HG03175 (cell line): ENCODE results near the gene ZNF330.
"Not testable (repeated sequence)": the region's sequence is repeated elsewhere in the genome, so short reads cannot be mapped to it uniquely, and the experiment has no call there.

Experiments
- ATAC-seq: cut with Tn5 transposase; IDR thresholded peaks from one replicate; pipeline ENCODE4 v1.9.1; 2021; ENCODE audit warnings: mild to moderate bottlenecking, moderate library complexity; ENCODE audit not compliant: unreplicated experiment

ZNF330 gene

GRCh38 chr4:141220691-141221659, at the start of gene ZNF330:
ZNF330 (plus strand) TSS chr4:141220895; CDS start chr4:141222372, 1,477 bp downstream.
- ATAC-seq = peak; percentile 87

GRCh38 chr4:141174457-141174856, 46.2 kb upstream of the ZNF330 start:
- no peak for ATAC-seq

- no peak for ATAC-seq
Measured at GRCh38 chr4:141177171-141177570, 43.5 kb upstream of the ZNF330 start.

GRCh38 chr4:141179474-141180373, 41.0 kb upstream of the ZNF330 start:
- no peak for ATAC-seq

- peak; percentile 65 for ATAC-seq
Measured at GRCh38 chr4:141180991-141181761, 39.5 kb upstream of the ZNF330 start.

GRCh38 chr4:141183491-141183890, 37.2 kb upstream of the ZNF330 start:
- ATAC-seq = not testable (repeated sequence)

- ATAC-seq = no peak
Measured at GRCh38 chr4:141192564-141192963, 28.1 kb upstream of the ZNF330 start.

- ATAC-seq = no peak
Measured at GRCh38 chr4:141193516-141194034, 27.1 kb upstream of the ZNF330 start.

GRCh38 chr4:141195095-141195707, 25.5 kb upstream of the ZNF330 start:
- ATAC-seq = no peak

GRCh38 chr4:141196227-141196933, 24.3 kb upstream of the ZNF330 start:
- no peak for ATAC-seq

- ATAC-seq = no peak
Measured at GRCh38 chr4:141207961-141208360, 12.7 kb upstream of the ZNF330 start.

- no peak for ATAC-seq
Measured at GRCh38 chr4:141210168-141210567, 10.5 kb upstream of the ZNF330 start.

- no peak for ATAC-seq
Measured at GRCh38 chr4:141213550-141213991, 7.1 kb upstream of the ZNF330 start.

- no peak for ATAC-seq
Measured at GRCh38 chr4:141215030-141215429, 5.7 kb upstream of the ZNF330 start.

- no peak for ATAC-seq
Measured at GRCh38 chr4:141216002-141216761, 4.5 kb upstream of the ZNF330 start.

- peak; percentile 8 for ATAC-seq
Measured at GRCh38 chr4:141220271-141220670, 424 bp upstream of the ZNF330 start.

GRCh38 chr4:141223418-141223817, 2.7 kb downstream of the ZNF330 start:
- ATAC-seq = no peak

GRCh38 chr4:141227280-141227679, 6.6 kb downstream of the ZNF330 start:
- not testable (repeated sequence) for ATAC-seq
